Esophagus muscularis mucosa (tissue), 4 donors: ENCODE data around the gene CFAP68. TPM values are rescaled to one million over a fixed set of nuclear protein-coding genes. Genes with fewer than 3 reads are reported as not detected.

ENCODE experiments used
- DNase-seq: peaks from one replicate; pipeline ENCODE4 v3.0.0-alpha.2; 2017; ENCODE audit errors: extremely low spot score
- H3K27ac ChIP-seq, 4 donors: fragments of 200-600 bp; sonication (generic); replicated peaks in 1 of 4; 1 replicate in 3 of 4; 2 replicates in 1 of 4; pipeline ENCODE4 v1.5.1; 2016 to 2019; ENCODE audit warnings: mild to moderate bottlenecking in 1 of 4
- H3K27me3 ChIP-seq, 4 donors: fragments of 200-600 bp; sonication (generic); one replicate each; pipeline versions ENCODE4 v1.5.1 to v1.6.0; 2016 to 2019
- H3K36me3 ChIP-seq, 4 donors: fragments of 200-600 bp; sonication (generic); one replicate each; pipeline ENCODE4 v1.5.1; 2016 to 2019
- H3K4me1 ChIP-seq, 4 donors: fragments of 200-600 bp; sonication (generic); one replicate each; pipeline ENCODE4 v1.5.1; 2016 to 2019
- H3K4me3 ChIP-seq, 4 donors: fragments of 200-600 bp; sonication (generic); 1 replicate in 2 of 4; 2 replicates in 2 of 4; pipeline ENCODE4 v1.5.1; 2016 to 2019; ENCODE audit warnings: mild to moderate bottlenecking in 4 of 4, moderate library complexity in 1 of 4
- H3K9me3 ChIP-seq, 4 donors: fragments of 200-600 bp; sonication (generic); 1 replicate in 3 of 4; 2 replicates in 1 of 4; pipeline ENCODE4 v1.5.1; 2016 to 2019
- CTCF ChIP-seq, 3 experiments: fragments of 200-600 bp in 2 of 3; fragments of 450-650 bp in 1 of 3; sonication (generic) in 2 of 3; IDR thresholded peaks; one replicate each; pipeline ENCODE4 v1.5.1; 2017 to 2019; ENCODE audit warnings: antibody characterized with exemption in 3 of 3, mild to moderate bottlenecking in 2 of 3, moderate library complexity in 1 of 3
- EP300 ChIP-seq: sonication (generic); formaldehyde crosslinking; IDR thresholded peaks from one replicate; pipeline ENCODE4 v1.6.1; 2017; ENCODE audit warnings: antibody characterized with exemption
- POLR2A ChIP-seq: fragments of 450-650 bp; IDR thresholded peaks from one replicate; pipeline ENCODE4 v1.6.1; 2017; ENCODE audit warnings: antibody characterized with exemption, moderate library complexity, mild to moderate bottlenecking, low read depth
- POLR2AphosphoS5 ChIP-seq, 2 donors: sonication (generic); formaldehyde crosslinking; IDR thresholded peaks; one replicate each; pipeline ENCODE4 v1.6.1; 2017; ENCODE audit warnings: antibody characterized with exemption in 2 of 2
- WGBS: methylation state at CpG from one replicate; pipeline ENCODE4 v1.1.5; 2018; 5-methylcytosine and 5-hydroxymethylcytosine counted together
- intact Hi-C: fragments of 100-400 bp; cut with DNase I; formaldehyde crosslinking; loops from one replicate; pipeline ENCODE4 v1.15.1; 2023
- total RNA-seq, 4 donors: library from RNA; depleted of rRNA; stranded (reverse); fragments of >200 nt; gene quantifications; one replicate each; pipeline versions ENCODE4 v1.1.0 to v1.2.1, GENCODE V29; 2016

Gene CFAP68
- total RNA-seq, 4 donors from 2014 or later: 8.7 to 21.7 (median 19.9) TPM

- WGBS: 38% methylated on average over 11 of the region's 17 CpGs
- intact Hi-C loops: no loop called here
- DNase-seq: peak; percentile 98
- Histone ChIP-seq H3K9me3 (no peaks in the 10 kb centered on the region), H3K4me3 (peak within 1 kb of the TSS; percentile 65 to 81 (median 73)), H3K36me3 (peaks cover 10 to 29% (median 20%) of the 10 kb centered on the region in 4 donors), H3K4me1 (peaks cover 7 to 47% (median 40%) of the 10 kb centered on the region in 4 donors), H3K27ac (peak within 1 kb of the TSS; percentile 97 to 99 (median 98)), H3K27me3 (peaks cover 0 to 7% (median 0%) of the 10 kb centered on the region in 4 donors)
- TF ChIP-seq POLR2A: peak; percentile 60
- TF ChIP-seq CTCF (IDR thresholded peaks at IDR 0.05): peak in 1 of 3 experiments; percentile 11
- peak; percentile 91 for TF ChIP-seq EP300
- TF ChIP-seq POLR2AphosphoS5 (IDR thresholded peaks at IDR 0.05): peak; percentile 94 to 97
Observed at GRCh38 chr11:111911563-111912401, 32.4 kb downstream of the CFAP68 start, which contains the start of gene CRYAB. CRYAB (minus strand) TSS chr11:111911770; CDS start chr11:111911724, 46 bp downstream.

- intact Hi-C loops: no loop called here
- TF ChIP-seq EP300: no peak
- no peak for TF ChIP-seq CTCF (IDR thresholded peaks at IDR 0.05)
- no peak for TF ChIP-seq POLR2A
- TF ChIP-seq POLR2AphosphoS5 (IDR thresholded peaks at IDR 0.05): no peak
- Histone ChIP-seq H3K9me3 (no peaks in the 10 kb centered on the region), H3K27me3 (peaks cover 0 to 7% (median 0%) of the 10 kb centered on the region in 4 donors), H3K36me3 (peaks cover 10 to 29% (median 20%) of the 10 kb centered on the region in 4 donors), H3K4me3 (peak within 1 kb of the TSS; percentile 65 to 81 (median 73)), H3K4me1 (peaks cover 7 to 47% (median 40%) of the 10 kb centered on the region in 4 donors), H3K27ac (peak within 1 kb of the TSS; percentile 97 to 99 (median 98))
- 3% methylated on average over 17 of the region's 26 CpGs for WGBS
- DNase-seq: no peak
Observed at GRCh38 chr11:111912535-111912934, 33.2 kb downstream of the CFAP68 start, which contains the start of gene HSPB2. HSPB2 (plus strand) TSS chr11:111912734; CDS start chr11:111912830, 96 bp downstream.

- no peak for DNase-seq
- Histone ChIP-seq H3K27ac (peak overlapping the region; percentile 97 to 99 (median 98)), H3K4me3 (peak overlapping the region; percentile 65 to 81 (median 73)), H3K27me3 (peaks cover 0 to 7% (median 0%) of the 10 kb centered on the region in 4 donors), H3K9me3 (no peaks in the 10 kb centered on the region), H3K4me1 (peaks cover 7 to 48% (median 39%) of the 10 kb centered on the region in 4 donors), H3K36me3 (peaks cover 8 to 24% (median 14%) of the 10 kb centered on the region in 4 donors)
- 33% methylated on average over 20 of the region's 24 CpGs for WGBS
- intact Hi-C loops: no loop called here
- peak in 1 of 2 donors; percentile 59 for TF ChIP-seq POLR2AphosphoS5 (IDR thresholded peaks at IDR 0.05)
- TF ChIP-seq EP300: no peak
- no peak for TF ChIP-seq POLR2A
- no peak for TF ChIP-seq CTCF (IDR thresholded peaks at IDR 0.05)
Observed at GRCh38 chr11:111913031-111913861, 33.9 kb downstream of the CFAP68 start.

GRCh38 chr11:111913997-111914396 lies 34.7 kb downstream of the CFAP68 start:
- Histone ChIP-seq H3K9me3 (no peaks in the 10 kb centered on the region), H3K27me3 (peaks cover 0 to 7% (median 0%) of the 10 kb centered on the region in 4 donors), H3K27ac (peak overlapping the region; percentile 97 to 99 (median 98)), H3K36me3 (peaks cover under 1 to 16% (median 6%) of the 10 kb centered on the region in 4 donors), H3K4me3 (peak overlapping the region; percentile 65 to 81 (median 73)), H3K4me1 (peaks cover 14 to 48% (median 35%) of the 10 kb centered on the region in 4 donors)
- intact Hi-C loops: no loop called here
- WGBS: 32% methylated on average over 3 of the region's 4 CpGs
- TF ChIP-seq POLR2AphosphoS5 (IDR thresholded peaks at IDR 0.05) (peak; percentile 83 to 86), POLR2A (peak; percentile 8), EP300 (no peak)
- DNase-seq: no peak
